Measurements from ENCODE around the gene MEIOSIN.
A peak's percentile ranks its signal among the peaks of the same experiment; 100 is the strongest.

Gene MEIOSIN

GRCh38 chr19:45729800-45730290, 3.4 kb upstream of the MEIOSIN start:
- no peak for DNase-seq (ENCODE audit: low read depth)
- peak overlapping the region; percentile 97 for H3K4me3 ChIP-seq (replicated peaks; ENCODE audit: low read depth, low read length)

DNA sequence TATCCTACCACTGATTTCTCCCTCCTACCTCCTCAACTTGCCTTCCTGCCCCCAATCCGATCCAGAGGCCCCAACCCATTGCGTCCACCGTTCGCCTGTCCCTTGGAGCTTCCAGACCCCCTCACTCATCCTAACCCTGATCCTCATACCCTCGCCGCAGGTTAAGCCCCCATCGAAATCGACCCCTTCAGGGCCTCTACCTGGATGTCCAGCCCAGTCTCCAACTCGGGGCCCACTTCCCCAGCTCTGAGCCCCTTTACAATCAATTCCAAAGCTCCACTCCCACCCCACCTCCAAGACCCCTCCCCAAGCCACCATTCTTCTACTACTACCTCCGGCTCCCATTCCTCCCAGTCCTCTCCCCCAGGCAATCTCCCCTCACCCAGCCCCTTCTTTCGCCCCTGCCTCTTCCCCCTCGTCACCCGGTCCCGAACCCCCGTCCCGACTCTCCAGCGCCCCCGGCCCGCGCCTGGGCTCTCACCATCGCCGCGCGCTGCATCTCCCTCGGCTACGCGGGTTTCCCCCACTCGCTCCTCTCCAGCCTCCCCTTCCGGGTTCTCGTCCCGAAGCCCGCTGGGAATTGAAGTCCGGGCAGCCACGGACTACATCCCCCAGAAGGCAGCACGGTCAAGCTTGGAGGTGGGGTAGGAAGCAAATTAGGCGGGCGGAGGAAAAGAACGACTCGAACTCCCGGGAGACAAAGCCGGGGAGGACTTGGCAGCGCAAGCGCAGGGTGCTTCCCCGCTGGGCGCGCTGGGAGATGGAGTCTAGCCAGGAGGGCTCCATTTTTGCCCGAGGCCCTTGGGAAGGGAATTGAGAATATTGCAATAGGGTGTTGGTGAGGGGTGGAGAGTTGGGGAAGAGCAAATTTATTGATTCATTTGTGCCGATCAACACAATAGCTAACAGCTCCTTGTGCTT, 2.6 kb upstream of the MEIOSIN start, which contains the start of gene FBXO46:
Gene FBXO46 (minus strand): TSS at position 529 of the 921 bp plus-strand sequence. CDS start 17,401 bp downstream, outside the sequence.
- TF ChIP-seq CTCF (IDR thresholded peaks at IDR 0.05; ENCODE audit: low read length, missing control alignments): peak; percentile 2
- H3K4me3 ChIP-seq (replicated peaks; ENCODE audit: low read depth, low read length): peak within 1 kb of the TSS; percentile 97
- peak; percentile 99 for DNase-seq (ENCODE audit: low read depth)

More at GRCh38 chr19:45729800-45730290, 3.4 kb upstream of the MEIOSIN start:
- no peak for TF ChIP-seq CTCF (IDR thresholded peaks at IDR 0.05; ENCODE audit: low read length, missing control alignments)

- no peak overlapping the region for H3K4me3 ChIP-seq (replicated peaks; ENCODE audit: low read depth, low read length)
- DNase-seq (ENCODE audit: low read depth): no peak
- TF ChIP-seq CTCF (IDR thresholded peaks at IDR 0.05; ENCODE audit: low read length, missing control alignments): no peak
These were observed 6.5 kb downstream of the MEIOSIN start for GRCh38 chr19:45739498-45740439.

DNA sequence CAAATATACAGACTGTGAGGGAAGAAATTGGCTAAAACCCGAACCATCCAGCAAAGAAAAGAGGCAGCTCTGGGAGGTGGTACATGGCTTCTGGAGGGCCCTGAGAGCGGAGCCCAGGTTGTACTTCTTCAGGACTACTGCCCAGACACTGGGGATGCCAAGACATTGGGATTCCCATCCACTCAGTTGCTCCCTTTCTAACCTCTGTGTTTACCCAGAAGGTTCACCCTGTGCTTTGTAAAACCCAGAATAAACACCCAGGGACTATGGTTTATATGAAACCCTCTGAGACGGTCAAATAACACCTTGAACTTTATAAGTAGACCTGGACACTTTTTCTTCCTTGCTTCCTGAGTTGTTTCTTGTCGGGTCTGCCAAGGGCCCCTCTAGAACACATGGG, 9.7 kb downstream of the MEIOSIN start:
- H3K4me3 ChIP-seq (replicated peaks; ENCODE audit: low read depth, low read length): no peak overlapping the region
- no peak for TF ChIP-seq CTCF (IDR thresholded peaks at IDR 0.05; ENCODE audit: low read length, missing control alignments)
- DNase-seq (ENCODE audit: low read depth): no peak

- no peak for DNase-seq (ENCODE audit: low read depth)
- H3K4me3 ChIP-seq (replicated peaks; ENCODE audit: low read depth, low read length): no peak overlapping the region
- TF ChIP-seq CTCF (IDR thresholded peaks at IDR 0.05; ENCODE audit: low read length, missing control alignments): no peak
These were observed 12.4 kb downstream of the MEIOSIN start for GRCh38 chr19:45745606-45746005.

DNA sequence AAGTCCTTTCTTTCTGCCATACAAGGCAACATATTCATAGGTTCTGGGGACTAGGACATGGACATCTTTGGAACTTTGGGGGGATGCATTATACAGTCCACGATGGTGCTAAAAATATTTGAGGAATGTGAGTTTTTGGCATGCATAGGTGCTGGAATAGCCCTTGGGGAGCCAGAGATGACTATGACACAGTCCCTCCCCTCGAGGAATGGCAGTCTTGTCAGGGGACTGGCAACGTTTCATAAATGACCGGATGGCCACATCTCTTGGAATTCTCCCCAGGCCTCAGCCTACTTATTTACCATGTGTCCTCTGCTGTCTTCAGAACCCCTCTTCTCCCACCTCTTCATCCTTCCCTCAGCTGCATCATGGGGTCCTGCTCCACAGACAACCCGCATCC, 13.6 kb downstream of the MEIOSIN start:
- DNase-seq (ENCODE audit: low read depth): no peak
- TF ChIP-seq CTCF (IDR thresholded peaks at IDR 0.05; ENCODE audit: low read length, missing control alignments): no peak

More for the DNA sequence above, 13.6 kb downstream of the MEIOSIN start:
- H3K4me3 ChIP-seq (replicated peaks; ENCODE audit: low read depth, low read length): no peak overlapping the region
